Esophagus squamous epithelium (tissue), 5 donors: ENCODE results near the gene CD164L2. TPM values are rescaled to one million over a fixed set of nuclear protein-coding genes. Genes with fewer than 3 reads are reported as not detected.

Experiments
- DNase-seq: peaks from one replicate; lab custom pipeline; 2025; lab: John Stamatoyannopoulos, UW
- H3K27ac ChIP-seq, 4 donors: fragments of 200-600 bp; sonication (generic); one replicate each; pipeline ENCODE4 v1.5.1; 2016 to 2019; ENCODE audit warnings: mild to moderate bottlenecking in 1 of 4
- H3K27me3 ChIP-seq, 4 donors: fragments of 200-600 bp; sonication (generic); 1 replicate in 3 of 4; 2 replicates in 1 of 4; pipeline versions ENCODE4 v1.5.1 to v1.6.0; 2017 to 2021; ENCODE audit warnings: antibody characterized with exemption in 1 of 4
- H3K36me3 ChIP-seq, 3 donors: fragments of 200-600 bp; sonication (generic); one replicate each; pipeline ENCODE4 v1.5.1; 2016 to 2019
- H3K4me1 ChIP-seq, 3 donors: fragments of 200-600 bp; sonication (generic); one replicate each; pipeline ENCODE4 v1.5.1; 2017 to 2019
- H3K4me3 ChIP-seq, 4 donors: fragments of 200-600 bp; sonication (generic); 1 replicate in 3 of 4; 2 replicates in 1 of 4; pipeline ENCODE4 v1.5.1; 2016 to 2019; ENCODE audit warnings: mild to moderate bottlenecking in 2 of 4, moderate library complexity in 1 of 4
- H3K9me3 ChIP-seq, 3 donors: fragments of 200-600 bp; sonication (generic); one replicate each; pipeline ENCODE4 v1.5.1; 2016 to 2019
- CTCF ChIP-seq, 6 experiments: fragments of 450-650 bp in 4 of 6; fragments of 200-600 bp in 2 of 6; sonication (generic) in 2 of 6; IDR thresholded peaks; one replicate each; pipeline ENCODE4 v1.5.1; 2016 to 2019; ENCODE audit warnings: antibody characterized with exemption in 6 of 6, mild to moderate bottlenecking in 4 of 6, moderate library complexity in 4 of 6
- POLR2A ChIP-seq, 4 donors: fragments of 450-650 bp; IDR thresholded peaks; one replicate each; pipeline ENCODE4 v1.6.1; 2017; ENCODE audit warnings: antibody characterized with exemption in 4 of 4, mild to moderate bottlenecking in 4 of 4, moderate library complexity in 3 of 4
- WGBS, 2 donors: methylation state at CpG; one replicate each; pipeline ENCODE4 v1.1.5; 2018; 5-methylcytosine and 5-hydroxymethylcytosine counted together
- intact Hi-C: fragments of 100-400 bp; cut with DNase I; formaldehyde crosslinking; loops from one replicate; pipeline ENCODE4 v1.15.0; 2022
- total RNA-seq, 4 donors: library from RNA; depleted of rRNA; stranded (reverse); fragments of >200 nt; gene quantifications; one replicate each; pipeline ENCODE4 v1.1.0, GENCODE V29; 2016
- donor health status: DM: yes; HTN: yes; CAD: no.

Gene CD164L2
- total RNA-seq, 4 donors from 2014 or later = 4.8 to 15.4 (median 6.5) TPM

- Histone ChIP-seq H3K27me3 (peaks cover 0 to 5% (median 0%) of the 10 kb centered on the region in 4 donors), H3K27ac (peak overlapping the region; percentile 52 to 98 (median 63)), H3K4me3 (peak overlapping the region in 3 of 4 donors; percentile 20 to 66 (median 46)), H3K4me1 (peaks cover 26 to 62% (median 36%) of the 10 kb centered on the region in 3 donors), H3K9me3 (no peaks in the 10 kb centered on the region), H3K36me3 (peaks cover 10 to 65% (median 15%) of the 10 kb centered on the region in 3 donors)
- WGBS, 2 donors = 30 to 63% methylated on average over 2 to 31 of the region's 62 CpGs
- intact Hi-C loops = no loop called here
- TF ChIP-seq POLR2A (IDR thresholded peaks at IDR 0.05) = no peak
- no peak for TF ChIP-seq CTCF (IDR thresholded peaks at IDR 0.05)
- DNase-seq = no peak
These were observed 32.2 kb downstream of the CD164L2 start for GRCh38 chr1:27350663-27351540.

- H3K27ac ChIP-seq = peak overlapping the region; percentile 74 to 98 (median 80)
These were observed 33.1 kb downstream of the CD164L2 start for GRCh38 chr1:27349784-27350662.

GRCh38 chr1:27348861-27349783 lies 34.0 kb downstream of the CD164L2 start:
- Histone ChIP-seq H3K9me3 (no peaks in the 10 kb centered on the region), H3K4me3 (peak overlapping the region; percentile 19 to 66 (median 42)), H3K27ac (peak overlapping the region; percentile 74 to 98 (median 80)), H3K4me1 (peaks cover 28 to 80% (median 36%) of the 10 kb centered on the region in 3 donors), H3K27me3 (peaks cover 0 to 5% (median 0%) of the 10 kb centered on the region in 4 donors), H3K36me3 (peaks cover 0 to 58% (median 6%) of the 10 kb centered on the region in 3 donors)
- 33 to 57% methylated on average over 5 of the region's 51 CpGs for WGBS, 2 donors
- intact Hi-C loops = no loop called here
- TF ChIP-seq POLR2A (IDR thresholded peaks at IDR 0.05) (no peak), CTCF (IDR thresholded peaks at IDR 0.05) (peak in 1 of 6 experiments; percentile 4)
- no peak for DNase-seq

More at GRCh38 chr1:27349784-27350662, 33.1 kb downstream of the CD164L2 start:
- no peaks in the 10 kb centered on the region for H3K9me3 ChIP-seq
- H3K27me3 ChIP-seq = peaks cover 0 to 5% (median 0%) of the 10 kb centered on the region in 4 donors
- peaks cover 26 to 71% (median 36%) of the 10 kb centered on the region in 3 donors for H3K4me1 ChIP-seq
- no peak for DNase-seq
- TF ChIP-seq POLR2A (IDR thresholded peaks at IDR 0.05) (peak in 1 of 4 donors; percentile 13), CTCF (IDR thresholded peaks at IDR 0.05) (peak in 1 of 6 experiments; percentile 1)
- peak overlapping the region; percentile 19 to 66 (median 42) for H3K4me3 ChIP-seq
- 42 to 43% methylated on average over 6 to 43 of the region's 84 CpGs for WGBS, 2 donors
- H3K36me3 ChIP-seq = peaks cover 2 to 65% (median 6%) of the 10 kb centered on the region in 3 donors
- intact Hi-C loops = no loop called here

GRCh38 chr1:27346991-27347624 lies 36.0 kb downstream of the CD164L2 start:
- TF ChIP-seq POLR2A (IDR thresholded peaks at IDR 0.05) (no peak), CTCF (IDR thresholded peaks at IDR 0.05) (no peak)
- peaks cover 31 to 88% (median 36%) of the 10 kb centered on the region in 3 donors for H3K4me1 ChIP-seq
- H3K4me3 ChIP-seq = no peak overlapping the region
- peaks cover 0 to 38% (median 0%) of the 10 kb centered on the region in 3 donors for H3K36me3 ChIP-seq
- peaks cover 0 to 5% (median 0%) of the 10 kb centered on the region in 4 donors for H3K27me3 ChIP-seq
- WGBS, 2 donors = 65 to 91% methylated on average over 6 to 7 of the region's 14 CpGs
- H3K27ac ChIP-seq = peak overlapping the region; percentile 49 to 98 (median 78)
- intact Hi-C loops = no loop called here
- no peaks in the 10 kb centered on the region for H3K9me3 ChIP-seq
- DNase-seq = no peak
